ENCODE data around the gene RALB.
A peak's percentile ranks its signal among the peaks of the same experiment; 100 is the strongest.

Gene RALB

DNA sequence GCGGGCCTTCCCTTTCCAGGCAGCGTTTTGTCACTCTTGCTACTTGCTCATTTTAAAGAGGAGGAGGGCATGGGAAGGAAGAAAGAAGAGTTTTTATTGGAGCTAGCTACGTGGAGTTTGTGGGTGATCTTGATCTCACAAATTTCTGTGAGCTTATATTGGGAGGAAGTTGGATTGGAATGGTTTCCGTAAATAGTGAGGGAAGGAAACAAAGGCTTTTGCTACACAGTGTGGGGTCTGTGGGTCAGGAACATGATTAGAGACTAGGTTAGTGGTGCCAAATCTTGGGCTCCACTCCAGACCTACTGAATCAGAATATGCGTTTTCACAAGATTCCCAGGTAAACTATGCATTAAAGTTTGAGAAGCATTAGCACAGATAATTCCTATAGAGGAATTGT is 8.1 kb downstream of the RALB start:
- no peaks in the 10 kb centered on the region for H3K27me3 ChIP-seq
- H3K4me1 ChIP-seq: peaks cover 26 to 77% (median 40%) of the 10 kb centered on the region in 10 experiments
- no peak overlapping the region for H3K27ac ChIP-seq
- peaks cover 0 to 37% (median 10%) of the 10 kb centered on the region in 11 experiments; a peak in 12 of 22 replicates for H3K36me3 ChIP-seq
- peak overlapping the region in 4 of 11 experiments; percentile 12 to 60 (median 33); a peak in 4 of 22 replicates for H3K4me2 ChIP-seq
- no peak overlapping the region for H3K9ac ChIP-seq
- peaks cover 0 to 80% (median 37%) of the 10 kb centered on the region in 11 experiments; a peak in 18 of 22 replicates for H4K20me1 ChIP-seq
- 0 out of 20 replicates have a peak overlapping the region, but pooled peaks of 1 of the 10 experiments have one; percentile 16 for H3K4me3 ChIP-seq
- TF ChIP-seq Cebpa-rat (IDR thresholded peaks at IDR 0.05): no peak
- H3K9me3 ChIP-seq (replicated peaks in 1 of 11): peaks cover 12 to 41% (median 28%) of the 10 kb centered on the region in 11 experiments

DNA sequence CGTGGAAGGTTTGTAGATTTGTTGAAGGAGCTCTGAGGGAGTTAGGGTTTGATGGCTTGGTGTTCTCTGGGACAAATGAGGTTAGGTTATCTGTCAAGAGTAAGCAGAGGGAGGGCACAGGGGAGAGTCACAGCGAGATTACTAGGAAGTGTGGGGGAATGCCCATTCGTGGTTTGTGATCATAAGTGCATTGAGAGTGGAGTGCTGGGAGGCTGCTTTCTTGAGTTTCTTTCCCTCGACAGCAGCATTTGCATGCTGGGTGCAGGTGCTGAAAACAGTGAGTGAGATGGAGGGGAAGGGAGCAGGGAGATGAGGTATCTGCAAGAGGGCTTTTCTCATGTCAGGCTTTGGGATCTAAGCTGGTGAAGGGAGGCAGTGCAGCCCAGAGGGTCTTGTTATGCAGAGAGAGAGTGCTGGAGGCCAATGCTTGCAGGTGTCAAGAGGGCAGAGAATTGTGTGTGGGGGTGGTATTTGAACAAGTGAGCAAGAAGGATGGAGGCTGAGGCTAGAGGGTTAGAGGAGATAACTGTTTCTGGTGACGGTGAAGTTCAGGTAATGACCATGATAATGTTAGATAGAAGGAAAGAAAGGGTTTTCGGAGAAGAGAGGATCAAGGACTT is 8.8 kb downstream of the RALB start:
- no peaks in the 10 kb centered on the region for H3K27me3 ChIP-seq
- no peak overlapping the region for H3K27ac ChIP-seq
- H3K4me3 ChIP-seq: no peak overlapping the region
- peak overlapping the region in 3 of 11 experiments; percentile 7 to 60 (median 44); a peak in 5 of 22 replicates for H3K4me2 ChIP-seq
- H3K4me1 ChIP-seq: peaks cover 19 to 71% (median 33%) of the 10 kb centered on the region in 10 experiments
- no peak for TF ChIP-seq Cebpa-rat (IDR thresholded peaks at IDR 0.05)
- H3K9ac ChIP-seq: no peak overlapping the region
- H3K9me3 ChIP-seq (replicated peaks in 1 of 11): peaks cover 12 to 33% (median 24%) of the 10 kb centered on the region in 11 experiments
- peaks cover 0 to 37% (median 10%) of the 10 kb centered on the region in 11 experiments; a peak in 12 of 22 replicates for H3K36me3 ChIP-seq
- H4K20me1 ChIP-seq: peaks cover 0 to 82% (median 39%) of the 10 kb centered on the region in 11 experiments; a peak in 18 of 22 replicates

- Histone ChIP-seq H3K4me2 (peak overlapping the region in 5 of 11 experiments; percentile 3 to 60 (median 31); a peak in 5 of 22 replicates), H3K27me3 (no peaks in the 10 kb centered on the region), H3K36me3 (peaks cover 0 to 37% (median 10%) of the 10 kb centered on the region in 11 experiments; a peak in 12 of 22 replicates), H3K9me3 (replicated peaks in 1 of 11) (peaks cover 12 to 33% (median 24%) of the 10 kb centered on the region in 11 experiments), H3K27ac (no peak overlapping the region), H3K4me3 (no peak overlapping the region), H4K20me1 (peaks cover 0 to 86% (median 46%) of the 10 kb centered on the region in 11 experiments; a peak in 18 of 22 replicates), H3K9ac (no peak overlapping the region), H3K4me1 (peaks cover 12 to 71% (median 26%) of the 10 kb centered on the region in 10 experiments)
- no peak for TF ChIP-seq Cebpa-rat (IDR thresholded peaks at IDR 0.05)
Observed at GRCh38 chr2:120262150-120262549, 9.5 kb downstream of the RALB start.

GRCh38 chr2:120262761-120263428 is 10.2 kb downstream of the RALB start:
- Histone ChIP-seq H3K4me2 (peak overlapping the region in 4 of 11 experiments; percentile 5 to 60 (median 38); a peak in 5 of 22 replicates), H3K27ac (no peak overlapping the region), H3K4me3 (no peak overlapping the region), H4K20me1 (peaks cover 0 to 88% (median 47%) of the 10 kb centered on the region in 11 experiments; a peak in 18 of 22 replicates), H3K36me3 (peaks cover 0 to 44% (median 10%) of the 10 kb centered on the region in 11 experiments; a peak in 12 of 22 replicates), H3K9ac (no peak overlapping the region), H3K9me3 (replicated peaks in 1 of 11) (peaks cover 12 to 32% (median 24%) of the 10 kb centered on the region in 11 experiments), H3K27me3 (no peaks in the 10 kb centered on the region), H3K4me1 (peaks cover 5 to 63% (median 19%) of the 10 kb centered on the region in 10 experiments)
- no peak for TF ChIP-seq Cebpa-rat (IDR thresholded peaks at IDR 0.05)

DNA sequence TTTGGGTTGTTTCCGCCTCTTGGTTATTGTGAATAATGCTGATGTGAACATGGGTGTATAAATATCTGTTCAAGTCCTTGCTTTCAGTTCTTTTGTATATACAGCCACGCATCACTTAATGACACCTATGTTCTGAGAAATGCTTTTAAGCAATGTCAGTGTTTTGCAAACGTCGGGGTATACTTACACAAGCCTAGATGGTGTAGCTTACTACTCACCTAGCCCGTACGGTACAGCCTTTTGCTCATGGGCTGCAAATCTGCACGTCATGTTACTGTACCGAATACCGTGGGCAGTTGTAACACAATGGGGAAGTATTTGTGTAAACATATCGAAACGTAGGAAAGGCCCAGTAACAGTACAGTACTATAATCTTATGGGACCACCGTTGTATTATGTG is 12.4 kb downstream of the RALB start:
- H3K9me3 ChIP-seq (replicated peaks in 1 of 11): peaks cover 19 to 34% (median 28%) of the 10 kb centered on the region in 11 experiments
- H4K20me1 ChIP-seq: peaks cover 0 to 99% (median 43%) of the 10 kb centered on the region in 11 experiments; a peak in 18 of 22 replicates
- H3K4me3 ChIP-seq: no peak overlapping the region
- no peak overlapping the region for H3K27ac ChIP-seq
- H3K4me2 ChIP-seq: peak overlapping the region in 2 of 11 experiments; percentile 12 to 17; a peak in 3 of 22 replicates
- H3K4me1 ChIP-seq: peaks cover 5 to 66% (median 16%) of the 10 kb centered on the region in 10 experiments; a peak in 14 of 20 replicates
- peaks cover 0 to 49% (median 15%) of the 10 kb centered on the region in 11 experiments; a peak in 17 of 22 replicates for H3K36me3 ChIP-seq
- no peak for TF ChIP-seq Cebpa-rat (IDR thresholded peaks at IDR 0.05)
- H3K27me3 ChIP-seq: no peaks in the 10 kb centered on the region
- H3K9ac ChIP-seq: no peak overlapping the region

DNA sequence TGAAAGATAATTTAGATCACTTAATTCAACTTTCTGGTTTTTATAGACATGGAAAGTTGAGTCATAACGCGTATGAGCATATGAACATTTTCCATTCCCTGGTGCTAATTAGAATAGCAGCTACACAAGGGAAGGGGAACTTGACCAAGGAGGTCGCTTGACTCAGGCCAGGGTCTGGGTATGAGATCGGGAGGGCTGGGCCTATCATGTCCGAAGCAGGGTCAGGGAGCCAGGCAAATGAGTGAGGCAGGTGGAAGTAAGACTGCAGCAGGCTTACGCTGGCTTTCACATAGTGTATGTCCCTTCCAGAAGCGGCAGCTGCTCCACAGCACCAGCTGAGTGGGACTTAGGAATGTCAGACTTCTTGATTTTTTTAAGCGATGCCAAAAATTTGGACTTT is 14.7 kb downstream of the RALB start:
- Histone ChIP-seq H3K27ac (no peak overlapping the region), H3K36me3 (peaks cover 0 to 60% (median 7%) of the 10 kb centered on the region in 11 experiments; a peak in 15 of 22 replicates), H3K4me3 (no peak overlapping the region), H3K27me3 (no peaks in the 10 kb centered on the region), H3K9ac (no peak overlapping the region), H3K4me2 (no peak overlapping the region), H4K20me1 (peaks cover 0 to 97% (median 22%) of the 10 kb centered on the region in 11 experiments; a peak in 16 of 22 replicates), H3K4me1 (peaks cover 2 to 52% (median 6%) of the 10 kb centered on the region in 10 experiments; a peak in 13 of 20 replicates), H3K9me3 (replicated peaks in 1 of 11) (peaks cover 11 to 42% (median 22%) of the 10 kb centered on the region in 11 experiments; a peak in 21 of 22 replicates)
- no peak for TF ChIP-seq Cebpa-rat (IDR thresholded peaks at IDR 0.05)

DNA sequence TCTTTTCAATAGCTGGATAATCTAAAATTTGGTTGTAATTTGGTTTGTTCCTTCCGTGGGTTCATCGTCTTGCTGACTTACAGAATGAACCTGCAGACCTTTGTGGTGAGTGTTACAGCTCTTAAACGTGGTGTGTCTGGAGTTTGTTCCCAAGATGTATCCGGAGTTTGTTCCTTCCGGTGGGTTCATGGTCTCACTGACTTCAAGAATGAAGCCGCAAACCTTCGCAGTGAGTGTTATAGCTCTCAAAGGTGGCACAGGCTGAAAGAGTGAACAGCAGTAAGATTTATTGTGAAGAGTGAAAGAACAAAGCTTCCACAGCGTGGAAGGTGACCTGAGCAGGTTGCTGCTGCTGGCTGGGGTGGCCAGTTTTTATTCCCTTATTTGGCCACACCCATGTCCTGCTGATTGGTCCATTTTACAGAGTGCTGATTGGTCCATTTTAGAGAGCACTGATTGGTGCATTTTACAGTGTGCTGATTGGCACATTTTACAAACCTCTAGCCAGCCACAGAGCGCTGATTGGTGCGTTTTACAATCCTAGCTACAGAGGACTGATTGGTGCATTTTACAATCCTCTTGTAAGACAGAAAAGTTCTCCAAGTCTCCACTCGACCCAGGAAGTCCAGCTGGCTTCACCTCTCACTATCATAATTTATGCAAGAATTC is 16.6 kb downstream of the RALB start:
- no peak for TF ChIP-seq Cebpa-rat (IDR thresholded peaks at IDR 0.05)
- Histone ChIP-seq H4K20me1 (peaks cover 0 to 94% (median 12%) of the 10 kb centered on the region in 11 experiments; a peak in 8 of 22 replicates), H3K9ac (no peak overlapping the region), H3K9me3 (replicated peaks in 1 of 11) (peaks cover 29 to 61% (median 38%) of the 10 kb centered on the region in 11 experiments), H3K4me2 (peak overlapping the region in 6 of 11 experiments; percentile 2 to 33 (median 14); a peak in 4 of 22 replicates), H3K27me3 (no peaks in the 10 kb centered on the region), H3K36me3 (peaks cover 0 to 67% (median 19%) of the 10 kb centered on the region in 11 experiments; a peak in 15 of 22 replicates), H3K4me3 (no peak overlapping the region), H3K4me1 (peaks cover 0 to 47% (median 5%) of the 10 kb centered on the region in 10 experiments; a peak in 11 of 20 replicates), H3K27ac (no peak overlapping the region)

GRCh38 chr2:120269816-120270215 is 17.2 kb downstream of the RALB start:
- H3K9ac ChIP-seq: no peak overlapping the region
- H3K4me2 ChIP-seq: no peak overlapping the region
- no peaks in the 10 kb centered on the region for H3K27me3 ChIP-seq
- peaks cover 34 to 67% (median 43%) of the 10 kb centered on the region in 11 experiments for H3K9me3 ChIP-seq (replicated peaks in 1 of 11)
- no peak for TF ChIP-seq Cebpa-rat (IDR thresholded peaks at IDR 0.05)
- peaks cover 0 to 42% (median 5%) of the 10 kb centered on the region in 10 experiments; a peak in 11 of 20 replicates for H3K4me1 ChIP-seq
- H3K4me3 ChIP-seq: no peak overlapping the region
- H3K27ac ChIP-seq: no peak overlapping the region
- H3K36me3 ChIP-seq: peaks cover 0 to 72% (median 19%) of the 10 kb centered on the region in 11 experiments; a peak in 15 of 22 replicates
- peaks cover 0 to 95% (median 12%) of the 10 kb centered on the region in 11 experiments; a peak in 8 of 22 replicates for H4K20me1 ChIP-seq

All from BLaER1 treated with 17β-estradiol and CSF1 and Interleukin-3, amounts not matched to agents 10 nM and 100 nM (cell line).